Measurements from ENCODE around the gene PPP2R2C.

The PPP2R2C gene

GRCh38 chr4:6416518-6417286, 55.7 kb downstream of the PPP2R2C start:
- no peak for FAIRE-seq
- no peak for DNase-seq (ENCODE audit: insufficient read length, low spot score)
- no peak for TF ChIP-seq POLR2AphosphoS5 (IDR thresholded peaks at IDR 0.05; ENCODE audit: low read depth, low read length)
- no peak for TF ChIP-seq PAX5 (IDR thresholded peaks at IDR 0.05; ENCODE audit: insufficient read depth, low read length, severe bottlenecking)
- no peak for TF ChIP-seq POLR2A (IDR thresholded peaks at IDR 0.05; ENCODE audit: low read depth, low read length)
- TF ChIP-seq POU2F2 (IDR thresholded peaks at IDR 0.05; ENCODE audit: low read depth, low read length) = no peak
- no peak for TF ChIP-seq SPI1 (IDR thresholded peaks at IDR 0.05; ENCODE audit: low read depth, low read length)
- no peak for TF ChIP-seq TAF1 (IDR thresholded peaks at IDR 0.05; ENCODE audit: low read depth, low read length)

GRCh38 chr4:6415031-6415705, 57.2 kb downstream of the PPP2R2C start:
- no peak for DNase-seq (ENCODE audit: insufficient read length, low spot score)
- TF ChIP-seq POLR2A (IDR thresholded peaks at IDR 0.05; ENCODE audit: low read depth, low read length) (no peak), PAX5 (IDR thresholded peaks at IDR 0.05; ENCODE audit: insufficient read depth, low read length, severe bottlenecking) (no peak), SPI1 (IDR thresholded peaks at IDR 0.05; ENCODE audit: low read depth, low read length) (no peak), POU2F2 (IDR thresholded peaks at IDR 0.05; ENCODE audit: low read depth, low read length) (no peak)
- FAIRE-seq = no peak

- DNase-seq (ENCODE audit: insufficient read length, low spot score) (no peak), FAIRE-seq (no peak)
- TF ChIP-seq SPI1 (IDR thresholded peaks at IDR 0.05; ENCODE audit: low read depth, low read length) = no peak
- TF ChIP-seq PAX5 (IDR thresholded peaks at IDR 0.05; ENCODE audit: insufficient read depth, low read length, severe bottlenecking) = no peak
- TF ChIP-seq POU2F2 (IDR thresholded peaks at IDR 0.05; ENCODE audit: low read depth, low read length) = no peak
- TF ChIP-seq TAF1 (IDR thresholded peaks at IDR 0.05; ENCODE audit: low read depth, low read length) = no peak
- TF ChIP-seq POLR2A (IDR thresholded peaks at IDR 0.05; ENCODE audit: low read depth, low read length) = no peak
- TF ChIP-seq POLR2AphosphoS5 (IDR thresholded peaks at IDR 0.05; ENCODE audit: low read depth, low read length) = no peak
These were observed 57.8 kb downstream of the PPP2R2C start for GRCh38 chr4:6414578-6414977.

GRCh38 chr4:6410664-6411063, 61.8 kb downstream of the PPP2R2C start:
- DNase-seq (ENCODE audit: insufficient read length, low spot score) = no peak
- TF ChIP-seq SPI1 (IDR thresholded peaks at IDR 0.05; ENCODE audit: low read depth, low read length) = no peak
- no peak for TF ChIP-seq PAX5 (IDR thresholded peaks at IDR 0.05; ENCODE audit: insufficient read depth, low read length, severe bottlenecking)
- no peak for TF ChIP-seq POLR2A (IDR thresholded peaks at IDR 0.05; ENCODE audit: low read depth, low read length)
- no peak for TF ChIP-seq POLR2AphosphoS5 (IDR thresholded peaks at IDR 0.05; ENCODE audit: low read depth, low read length)
- no peak for FAIRE-seq

- FAIRE-seq (no peak), DNase-seq (ENCODE audit: insufficient read length, low spot score) (no peak)
- no peak for TF ChIP-seq TAF1 (IDR thresholded peaks at IDR 0.05; ENCODE audit: low read depth, low read length)
- no peak for TF ChIP-seq SPI1 (IDR thresholded peaks at IDR 0.05; ENCODE audit: low read depth, low read length)
- no peak for TF ChIP-seq POU2F2 (IDR thresholded peaks at IDR 0.05; ENCODE audit: low read depth, low read length)
- TF ChIP-seq POLR2AphosphoS5 (IDR thresholded peaks at IDR 0.05; ENCODE audit: low read depth, low read length) = no peak
- no peak for TF ChIP-seq PAX5 (IDR thresholded peaks at IDR 0.05; ENCODE audit: insufficient read depth, low read length, severe bottlenecking)
These were observed 62.3 kb downstream of the PPP2R2C start for GRCh38 chr4:6410068-6410467.

- DNase-seq (ENCODE audit: insufficient read length, low spot score) (no peak), FAIRE-seq (no peak)
- no peak for TF ChIP-seq PAX5 (IDR thresholded peaks at IDR 0.05; ENCODE audit: insufficient read depth, low read length, severe bottlenecking)
- no peak for TF ChIP-seq POLR2AphosphoS5 (IDR thresholded peaks at IDR 0.05; ENCODE audit: low read depth, low read length)
- TF ChIP-seq TAF1 (IDR thresholded peaks at IDR 0.05; ENCODE audit: low read depth, low read length) = no peak
- TF ChIP-seq POLR2A (IDR thresholded peaks at IDR 0.05; ENCODE audit: low read depth, low read length) = no peak
- TF ChIP-seq SPI1 (IDR thresholded peaks at IDR 0.05; ENCODE audit: low read depth, low read length) = no peak
- no peak for TF ChIP-seq POU2F2 (IDR thresholded peaks at IDR 0.05; ENCODE audit: low read depth, low read length)
These were observed 63.0 kb downstream of the PPP2R2C start for GRCh38 chr4:6409381-6409780.

GRCh38 chr4:6408263-6408662, 64.2 kb downstream of the PPP2R2C start:
- FAIRE-seq = no peak
- DNase-seq (ENCODE audit: insufficient read length, low spot score) = no peak
- no peak for TF ChIP-seq POU2F2 (IDR thresholded peaks at IDR 0.05; ENCODE audit: low read depth, low read length)
- TF ChIP-seq PAX5 (IDR thresholded peaks at IDR 0.05; ENCODE audit: insufficient read depth, low read length, severe bottlenecking) = no peak
- TF ChIP-seq SPI1 (IDR thresholded peaks at IDR 0.05; ENCODE audit: low read depth, low read length) = no peak
- TF ChIP-seq POLR2A (IDR thresholded peaks at IDR 0.05; ENCODE audit: low read depth, low read length) = no peak
- TF ChIP-seq TAF1 (IDR thresholded peaks at IDR 0.05; ENCODE audit: low read depth, low read length) = no peak
- no peak for TF ChIP-seq POLR2AphosphoS5 (IDR thresholded peaks at IDR 0.05; ENCODE audit: low read depth, low read length)

- TF ChIP-seq TAF1 (IDR thresholded peaks at IDR 0.05; ENCODE audit: low read depth, low read length) (no peak), POU2F2 (IDR thresholded peaks at IDR 0.05; ENCODE audit: low read depth, low read length) (no peak), SPI1 (IDR thresholded peaks at IDR 0.05; ENCODE audit: low read depth, low read length) (no peak), POLR2AphosphoS5 (IDR thresholded peaks at IDR 0.05; ENCODE audit: low read depth, low read length) (no peak), PAX5 (IDR thresholded peaks at IDR 0.05; ENCODE audit: insufficient read depth, low read length, severe bottlenecking) (no peak), POLR2A (IDR thresholded peaks at IDR 0.05; ENCODE audit: low read depth, low read length) (no peak)
- DNase-seq (ENCODE audit: insufficient read length, low spot score) (no peak), FAIRE-seq (no peak)
These were observed 67.1 kb downstream of the PPP2R2C start for GRCh38 chr4:6405397-6405706.

- DNase-seq (ENCODE audit: insufficient read length, low spot score) (no peak), FAIRE-seq (no peak)
- TF ChIP-seq POU2F2 (IDR thresholded peaks at IDR 0.05; ENCODE audit: low read depth, low read length) (no peak), POLR2AphosphoS5 (IDR thresholded peaks at IDR 0.05; ENCODE audit: low read depth, low read length) (no peak), POLR2A (IDR thresholded peaks at IDR 0.05; ENCODE audit: low read depth, low read length) (no peak), PAX5 (IDR thresholded peaks at IDR 0.05; ENCODE audit: insufficient read depth, low read length, severe bottlenecking) (no peak), TAF1 (IDR thresholded peaks at IDR 0.05; ENCODE audit: low read depth, low read length) (no peak), SPI1 (IDR thresholded peaks at IDR 0.05; ENCODE audit: low read depth, low read length) (no peak)
These were observed 67.6 kb downstream of the PPP2R2C start for GRCh38 chr4:6404611-6405396.
